ENCODE measurements around the gene RFX4.

The RFX4 gene

GRCh38 chr12:106632797-106633450 lies 50.1 kb downstream of the RFX4 start:
- no peak overlapping the region for H3K27ac ChIP-seq (replicated peaks)
- DNase-seq (ENCODE audit: low read depth in 1 of 2, low spot score in 1 of 2), result no peak
- no peak for TF ChIP-seq CTCF (IDR thresholded peaks at IDR 0.05; ENCODE audit: insufficient read depth, low read length)
- H3K27me3 ChIP-seq (ENCODE audit: insufficient read depth, poor library complexity, severe bottlenecking), result no peaks in the 10 kb centered on the region
- H3K4me3 ChIP-seq (replicated peaks; ENCODE audit: insufficient read depth, low read length), result no peak overlapping the region

DNA sequence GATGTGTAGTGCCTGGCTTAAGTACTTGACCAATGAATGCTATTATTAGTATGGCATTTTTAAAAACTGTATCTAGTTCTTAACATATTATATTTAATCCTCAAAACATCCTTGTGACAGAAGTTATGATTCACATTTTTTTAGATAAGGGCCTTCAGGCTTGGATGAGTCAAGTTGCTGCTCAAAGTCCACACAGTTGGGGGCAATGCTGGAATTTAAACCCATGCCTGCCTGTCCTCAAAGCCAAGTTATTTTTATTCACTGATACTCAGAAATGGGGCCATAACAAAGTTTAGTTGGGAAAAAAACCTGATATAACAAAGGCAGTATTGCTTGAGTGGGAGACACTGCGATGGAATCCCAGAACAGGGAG lies 50.6 kb downstream of the RFX4 start:
- no peak for TF ChIP-seq SPI1 (IDR thresholded peaks at IDR 0.05; ENCODE audit: borderline replicate concordance, low read depth)
- TF ChIP-seq POLR2AphosphoS5 (IDR thresholded peaks at IDR 0.05; ENCODE audit: low read depth), result no peak
- TF ChIP-seq, protein P1, sequence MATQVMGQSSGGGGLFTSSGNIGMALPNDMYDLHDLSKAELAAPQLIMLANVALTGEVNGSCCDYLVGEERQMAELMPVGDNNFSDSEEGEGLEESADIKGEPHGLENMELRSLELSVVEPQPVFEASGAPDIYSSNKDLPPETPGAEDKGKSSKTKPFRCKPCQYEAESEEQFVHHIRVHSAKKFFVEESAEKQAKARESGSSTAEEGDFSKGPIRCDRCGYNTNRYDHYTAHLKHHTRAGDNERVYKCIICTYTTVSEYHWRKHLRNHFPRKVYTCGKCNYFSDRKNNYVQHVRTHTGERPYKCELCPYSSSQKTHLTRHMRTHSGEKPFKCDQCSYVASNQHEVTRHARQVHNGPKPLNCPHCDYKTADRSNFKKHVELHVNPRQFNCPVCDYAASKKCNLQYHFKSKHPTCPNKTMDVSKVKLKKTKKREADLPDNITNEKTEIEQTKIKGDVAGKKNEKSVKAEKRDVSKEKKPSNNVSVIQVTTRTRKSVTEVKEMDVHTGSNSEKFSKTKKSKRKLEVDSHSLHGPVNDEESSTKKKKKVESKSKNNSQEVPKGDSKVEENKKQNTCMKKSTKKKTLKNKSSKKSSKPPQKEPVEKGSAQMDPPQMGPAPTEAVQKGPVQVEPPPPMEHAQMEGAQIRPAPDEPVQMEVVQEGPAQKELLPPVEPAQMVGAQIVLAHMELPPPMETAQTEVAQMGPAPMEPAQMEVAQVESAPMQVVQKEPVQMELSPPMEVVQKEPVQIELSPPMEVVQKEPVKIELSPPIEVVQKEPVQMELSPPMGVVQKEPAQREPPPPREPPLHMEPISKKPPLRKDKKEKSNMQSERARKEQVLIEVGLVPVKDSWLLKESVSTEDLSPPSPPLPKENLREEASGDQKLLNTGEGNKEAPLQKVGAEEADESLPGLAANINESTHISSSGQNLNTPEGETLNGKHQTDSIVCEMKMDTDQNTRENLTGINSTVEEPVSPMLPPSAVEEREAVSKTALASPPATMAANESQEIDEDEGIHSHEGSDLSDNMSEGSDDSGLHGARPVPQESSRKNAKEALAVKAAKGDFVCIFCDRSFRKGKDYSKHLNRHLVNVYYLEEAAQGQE (IDR thresholded peaks at IDR 0.05; ENCODE audit: insufficient replicate concordance, low read depth), result no peak
- TF ChIP-seq GABPA (IDR thresholded peaks at IDR 0.05; ENCODE audit: low read depth), result no peak
- no peak for TF ChIP-seq CTCF (IDR thresholded peaks at IDR 0.05; ENCODE audit: insufficient read depth, low read length)
- H3K4me3 ChIP-seq (replicated peaks; ENCODE audit: insufficient read depth, low read length), result no peak overlapping the region
- no peak for DNase-seq (ENCODE audit: low read depth in 1 of 2, low spot score in 1 of 2)
- H3K27me3 ChIP-seq (ENCODE audit: insufficient read depth, poor library complexity, severe bottlenecking), result no peaks in the 10 kb centered on the region
- no peak overlapping the region for H3K27ac ChIP-seq (replicated peaks)

DNA sequence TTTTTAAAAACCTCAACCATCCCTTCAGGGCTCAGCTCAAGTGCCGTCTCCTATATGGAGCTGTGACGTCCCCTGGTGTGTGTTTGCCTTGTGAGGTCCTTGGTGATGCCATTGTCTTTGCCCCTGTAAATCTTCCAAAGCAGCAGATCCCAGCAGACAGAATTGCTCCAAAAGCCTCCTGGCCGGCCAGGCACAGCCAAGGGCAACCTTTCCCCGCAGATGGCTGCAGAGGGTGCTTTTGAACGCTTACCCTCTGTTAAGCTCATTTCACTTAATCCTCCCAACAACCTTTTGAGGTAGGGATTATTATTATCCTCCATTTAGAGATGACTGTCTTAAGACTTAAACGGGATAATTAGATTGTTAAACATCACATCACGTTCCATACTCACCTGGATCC lies 51.4 kb downstream of the RFX4 start:
- H3K27ac ChIP-seq (replicated peaks), result no peak overlapping the region
- TF ChIP-seq GABPA (IDR thresholded peaks at IDR 0.05; ENCODE audit: low read depth) (no peak), SPI1 (IDR thresholded peaks at IDR 0.05; ENCODE audit: borderline replicate concordance, low read depth) (no peak), CTCF (IDR thresholded peaks at IDR 0.05; ENCODE audit: insufficient read depth, low read length) (no peak), POLR2AphosphoS5 (IDR thresholded peaks at IDR 0.05; ENCODE audit: low read depth) (no peak)
- TF ChIP-seq, protein P1 (IDR thresholded peaks at IDR 0.05; ENCODE audit: insufficient replicate concordance, low read depth), result no peak
- no peaks in the 10 kb centered on the region for H3K27me3 ChIP-seq (ENCODE audit: insufficient read depth, poor library complexity, severe bottlenecking)
- no peak overlapping the region for H3K4me3 ChIP-seq (replicated peaks; ENCODE audit: insufficient read depth, low read length)
- no peak for DNase-seq (ENCODE audit: low read depth in 1 of 2, low spot score in 1 of 2)

GRCh38 chr12:106643000-106643399 lies 60.2 kb downstream of the RFX4 start:
- Histone ChIP-seq H3K27ac (replicated peaks) (no peak overlapping the region), H3K27me3 (ENCODE audit: insufficient read depth, poor library complexity, severe bottlenecking) (no peaks in the 10 kb centered on the region), H3K4me3 (replicated peaks; ENCODE audit: insufficient read depth, low read length) (no peak overlapping the region)
- DNase-seq (ENCODE audit: low read depth in 1 of 2, low spot score in 1 of 2), result no peak
- TF ChIP-seq POLR2AphosphoS5 (IDR thresholded peaks at IDR 0.05; ENCODE audit: low read depth) (no peak), GABPA (IDR thresholded peaks at IDR 0.05; ENCODE audit: low read depth) (no peak), SPI1 (IDR thresholded peaks at IDR 0.05; ENCODE audit: borderline replicate concordance, low read depth) (no peak), CTCF (IDR thresholded peaks at IDR 0.05; ENCODE audit: insufficient read depth, low read length) (no peak)
- TF ChIP-seq, protein P1 (IDR thresholded peaks at IDR 0.05; ENCODE audit: insufficient replicate concordance, low read depth), result no peak

Data from HL-60 (cell line).